Stimulated activated memory B cell treated with anti-CD40 and anti-IgM and Interleukin-4, amounts not matched to agents 10 μg/mL and 1 μg/mL and 100 μg/mL, for 72 hours (primary cell): ENCODE results near the gene GARIN1A.
"Not testable (repeated sequence)": the region's sequence is repeated elsewhere in the genome, so short reads cannot be mapped to it uniquely, and the experiment has no call there.

Experiments
- ATAC-seq: fragments of 150-1000 bp; cut with Tn5 transposase; 2 replicates; pipeline ENCODE4 v1.10.0; 2021
- H3K27ac Mint-ChIP-seq: one replicate; pipeline ENCODE4 v1.8.0; 2022; ENCODE audit warnings: mild to moderate bottlenecking, mixed read lengths
- H3K27me3 Mint-ChIP-seq: one replicate; pipeline ENCODE4 v1.8.0; 2022; ENCODE audit warnings: mixed read lengths
- H3K36me3 Mint-ChIP-seq: one replicate; pipeline ENCODE4 v1.8.0; 2022; ENCODE audit warnings: mixed read lengths
- H3K4me1 Mint-ChIP-seq: one replicate; pipeline ENCODE4 v1.8.0; 2022; ENCODE audit warnings: mixed read lengths
- H3K4me3 Mint-ChIP-seq: one replicate; pipeline ENCODE4 v1.8.0; 2022; ENCODE audit warnings: mild to moderate bottlenecking, moderate library complexity, mixed read lengths
- H3K9me3 Mint-ChIP-seq: one replicate; pipeline ENCODE4 v1.8.0; 2022; ENCODE audit warnings: mixed read lengths

Gene GARIN1A

DNA sequence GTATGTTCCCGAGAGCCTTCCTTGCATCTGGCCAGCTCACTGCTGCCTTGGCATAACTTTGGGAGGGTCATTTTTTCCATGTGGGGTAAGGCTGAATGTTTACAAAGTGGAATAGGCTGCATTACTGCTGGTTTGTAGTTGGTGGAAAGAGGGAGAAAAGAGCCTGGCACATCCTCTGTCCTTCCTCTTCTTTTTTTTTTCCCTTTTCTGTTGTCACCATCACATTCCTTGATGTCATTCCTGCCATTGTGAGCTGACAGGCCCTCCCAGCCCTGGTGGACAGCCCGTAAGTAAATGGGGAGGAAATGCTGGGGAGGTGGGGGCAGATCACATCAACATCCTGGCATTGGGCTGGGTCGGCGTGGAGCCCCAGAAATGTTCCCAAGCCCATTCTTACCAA lies at the start of gene GARIN1A:
Gene GARIN1A, plus strand, starts transcription at position 301 of the 400 bp plus-strand sequence. CDS start 106 bp downstream, outside the sequence.
- Mint-ChIP-seq H3K4me1 (peaks cover 10% of the 10 kb centered on the region), H3K9me3 (no peaks in the 10 kb centered on the region), H3K27me3 (peaks cover 38% of the 10 kb centered on the region), H3K27ac (no peak within 1 kb of the TSS), H3K4me3 (no peak within 1 kb of the TSS), H3K36me3 (no peaks in the 10 kb centered on the region)
- no peak for ATAC-seq

DNA sequence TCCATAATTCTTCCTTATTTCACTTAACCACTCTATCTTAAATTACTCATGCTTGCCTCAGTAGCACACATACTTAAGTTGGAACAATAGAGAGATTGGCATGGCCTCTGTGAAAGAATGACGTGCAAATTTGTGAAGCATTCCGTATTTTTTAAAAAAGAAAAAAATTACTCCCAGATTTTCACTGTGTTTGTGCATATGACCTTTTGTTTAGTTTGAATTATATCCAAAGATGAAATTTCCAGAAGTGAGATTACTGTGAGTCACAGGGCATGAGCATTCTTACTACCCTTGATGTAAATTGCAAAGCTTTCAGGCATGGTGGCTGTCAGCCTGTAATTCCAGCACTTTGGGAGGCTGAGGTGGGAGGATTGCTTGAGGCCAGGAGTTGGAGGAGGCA lies 45.0 kb upstream of the GARIN1A start:
- not testable (repeated sequence) for H3K4me3 Mint-ChIP-seq, H3K27me3 Mint-ChIP-seq, H3K27ac Mint-ChIP-seq, H3K9me3 Mint-ChIP-seq, ATAC-seq, H3K4me1 Mint-ChIP-seq
- peaks cover 34% of the 10 kb centered on the region for H3K36me3 Mint-ChIP-seq

- not testable (repeated sequence) for H3K4me3 Mint-ChIP-seq, ATAC-seq, H3K27me3 Mint-ChIP-seq, H3K4me1 Mint-ChIP-seq, H3K9me3 Mint-ChIP-seq, H3K27ac Mint-ChIP-seq
- peaks cover 38% of the 10 kb centered on the region for H3K36me3 Mint-ChIP-seq
These were observed 38.2 kb upstream of the GARIN1A start for GRCh38 chr7:128633915-128634314.

DNA sequence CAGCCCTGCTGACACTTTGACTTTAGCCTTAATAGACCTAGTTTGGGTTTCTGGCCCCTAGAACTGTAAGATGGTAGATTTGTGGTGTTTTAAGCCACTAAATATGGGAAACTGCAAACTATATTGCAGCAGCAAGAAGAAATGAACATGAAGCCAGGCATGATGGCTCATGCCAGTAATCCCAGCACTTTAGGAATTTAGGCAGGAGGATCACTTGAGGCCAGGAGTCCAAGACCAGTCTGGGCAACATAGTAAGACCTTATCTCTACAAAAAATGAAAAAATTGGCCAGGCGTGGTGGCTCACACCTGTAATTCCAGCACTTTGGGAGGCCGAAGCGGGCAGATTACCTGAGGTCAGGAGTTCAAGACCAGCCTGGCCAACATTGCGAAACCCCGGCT lies 26.9 kb upstream of the GARIN1A start:
- peaks cover 20% of the 10 kb centered on the region for H3K36me3 Mint-ChIP-seq
- not testable (repeated sequence) for H3K27me3 Mint-ChIP-seq, H3K27ac Mint-ChIP-seq, H3K9me3 Mint-ChIP-seq, ATAC-seq, H3K4me1 Mint-ChIP-seq, H3K4me3 Mint-ChIP-seq

DNA sequence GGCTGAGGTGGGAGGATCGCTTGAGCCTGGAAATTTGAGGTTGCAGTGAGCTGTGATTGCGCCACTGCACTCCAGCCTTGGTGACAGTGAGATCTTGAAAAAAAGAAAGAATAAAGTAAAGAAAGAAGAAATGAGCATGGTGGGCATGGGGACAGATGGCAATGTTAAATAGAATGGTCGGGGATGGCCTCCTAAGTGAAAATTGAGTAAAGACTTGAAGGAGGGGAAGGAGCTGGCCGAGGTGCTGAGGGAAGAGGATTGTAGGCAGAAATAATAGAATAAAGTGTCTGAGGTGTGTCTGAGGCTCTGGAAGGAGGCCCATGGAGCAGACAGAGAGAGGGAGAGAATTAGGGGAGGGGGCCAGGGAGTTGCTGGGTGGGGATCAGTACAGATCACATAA lies 26.2 kb upstream of the GARIN1A start:
- H3K4me3 Mint-ChIP-seq, H3K27me3 Mint-ChIP-seq, H3K4me1 Mint-ChIP-seq, H3K9me3 Mint-ChIP-seq, ATAC-seq: not testable (repeated sequence)
- H3K27ac Mint-ChIP-seq = peak overlapping the region; percentile 58
- peaks cover 19% of the 10 kb centered on the region for H3K36me3 Mint-ChIP-seq

GRCh38 chr7:128646877-128647276 lies 25.2 kb upstream of the GARIN1A start:
- not testable (repeated sequence) for H3K4me1 Mint-ChIP-seq, ATAC-seq, H3K27me3 Mint-ChIP-seq, H3K4me3 Mint-ChIP-seq, H3K27ac Mint-ChIP-seq, H3K9me3 Mint-ChIP-seq
- H3K36me3 Mint-ChIP-seq = peaks cover 18% of the 10 kb centered on the region

- H3K36me3 Mint-ChIP-seq = peaks cover 25% of the 10 kb centered on the region
- not testable (repeated sequence) for H3K4me3 Mint-ChIP-seq, H3K9me3 Mint-ChIP-seq, H3K27me3 Mint-ChIP-seq, H3K27ac Mint-ChIP-seq, H3K4me1 Mint-ChIP-seq, ATAC-seq
These were observed 21.0 kb upstream of the GARIN1A start for GRCh38 chr7:128651096-128651495.

DNA sequence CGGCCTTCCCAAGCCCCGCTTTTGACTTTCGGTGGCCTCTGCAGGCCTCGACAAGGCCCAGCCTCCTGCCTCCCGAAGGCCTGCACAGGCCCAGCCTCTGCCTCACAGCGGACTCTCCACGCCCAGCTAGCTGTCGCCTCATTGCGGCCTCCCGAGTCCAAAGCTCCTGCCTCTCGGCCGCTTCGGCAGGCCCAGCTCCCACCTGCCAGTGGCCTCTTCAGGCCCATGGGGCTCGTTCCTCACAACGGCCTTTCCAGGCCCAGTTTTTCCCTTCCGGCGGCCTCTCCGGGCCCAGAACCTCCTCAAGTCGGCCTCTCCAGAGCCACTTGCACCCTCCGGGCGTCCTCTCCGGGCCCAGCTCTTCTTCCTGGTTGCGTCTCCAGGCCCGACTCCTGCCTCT lies 19.5 kb upstream of the GARIN1A start:
- H3K27me3 Mint-ChIP-seq, H3K4me1 Mint-ChIP-seq, ATAC-seq, H3K4me3 Mint-ChIP-seq, H3K9me3 Mint-ChIP-seq: not testable (repeated sequence)
- Mint-ChIP-seq H3K36me3 (peaks cover 21% of the 10 kb centered on the region), H3K27ac (peak overlapping the region; percentile 37)

DNA sequence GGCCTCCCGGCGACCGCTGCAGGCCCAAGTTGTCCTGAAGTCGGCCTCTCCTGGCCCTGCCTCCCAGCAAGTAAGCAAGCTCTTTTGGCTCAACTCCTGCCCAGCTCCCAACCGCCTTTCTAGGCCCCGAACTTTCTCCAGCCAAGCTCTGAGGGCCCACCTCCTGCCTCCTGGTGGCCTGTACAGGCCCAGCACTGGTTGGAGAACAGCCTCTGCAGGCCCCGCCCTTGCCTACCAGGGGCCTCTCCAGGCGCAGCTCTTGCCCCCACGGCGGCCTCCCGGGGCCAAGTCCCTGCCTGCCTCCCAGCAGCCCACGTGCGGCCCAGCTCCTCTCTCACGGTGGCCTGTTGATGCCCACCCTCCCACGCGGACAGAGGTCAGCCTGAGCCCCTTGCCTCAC lies 18.9 kb upstream of the GARIN1A start:
- H3K27ac Mint-ChIP-seq = peak overlapping the region; percentile 37
- not testable (repeated sequence) for H3K4me1 Mint-ChIP-seq, ATAC-seq, H3K27me3 Mint-ChIP-seq, H3K4me3 Mint-ChIP-seq, H3K9me3 Mint-ChIP-seq
- peaks cover 21% of the 10 kb centered on the region for H3K36me3 Mint-ChIP-seq

DNA sequence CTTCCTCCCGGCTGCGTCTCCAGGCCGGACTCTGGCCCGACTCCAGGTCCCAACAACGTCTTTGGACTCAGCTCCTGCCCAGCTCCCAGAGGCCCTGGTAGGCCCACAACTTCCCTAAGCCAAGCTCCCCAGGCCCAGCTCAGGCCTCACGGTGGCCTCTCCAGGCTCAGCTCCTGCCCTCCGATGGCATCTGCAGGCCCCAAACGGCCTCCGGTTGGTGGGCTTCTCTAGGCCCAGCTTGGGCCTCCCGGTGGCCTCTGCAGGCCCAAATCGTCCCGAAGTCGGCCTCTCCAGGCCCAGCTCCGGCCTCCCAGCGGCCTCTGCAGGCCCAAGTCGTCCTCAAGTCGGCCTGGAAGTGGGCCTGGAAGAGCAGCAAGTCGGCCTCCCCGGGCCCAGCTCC lies 18.0 kb upstream of the GARIN1A start:
- not testable (repeated sequence) for ATAC-seq, H3K4me1 Mint-ChIP-seq, H3K27ac Mint-ChIP-seq, H3K4me3 Mint-ChIP-seq, H3K9me3 Mint-ChIP-seq, H3K27me3 Mint-ChIP-seq
- H3K36me3 Mint-ChIP-seq = peaks cover 21% of the 10 kb centered on the region

DNA sequence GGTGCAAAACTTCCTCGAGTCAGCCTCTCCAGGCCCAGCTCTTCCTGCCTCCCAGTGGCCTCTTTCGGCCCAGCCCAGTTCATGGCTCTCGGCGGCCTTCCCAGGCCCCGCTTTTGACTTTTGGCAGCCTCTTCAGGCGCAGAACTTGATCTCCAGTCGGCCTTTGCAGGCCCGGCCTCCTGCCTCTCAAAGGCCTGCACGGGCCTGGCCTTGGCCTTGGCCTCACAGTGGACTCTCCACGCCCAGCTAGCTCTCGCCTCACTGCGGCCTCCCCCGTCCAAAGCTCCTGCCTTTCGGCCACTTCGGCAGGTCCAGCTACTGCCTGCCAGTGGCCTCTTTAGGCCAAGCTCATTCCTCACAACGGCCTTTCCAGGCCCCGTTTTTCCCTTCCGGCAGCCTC lies 17.6 kb upstream of the GARIN1A start:
- not testable (repeated sequence) for H3K27me3 Mint-ChIP-seq, H3K4me3 Mint-ChIP-seq, H3K9me3 Mint-ChIP-seq, H3K4me1 Mint-ChIP-seq, H3K27ac Mint-ChIP-seq, ATAC-seq
- peaks cover 21% of the 10 kb centered on the region for H3K36me3 Mint-ChIP-seq

DNA sequence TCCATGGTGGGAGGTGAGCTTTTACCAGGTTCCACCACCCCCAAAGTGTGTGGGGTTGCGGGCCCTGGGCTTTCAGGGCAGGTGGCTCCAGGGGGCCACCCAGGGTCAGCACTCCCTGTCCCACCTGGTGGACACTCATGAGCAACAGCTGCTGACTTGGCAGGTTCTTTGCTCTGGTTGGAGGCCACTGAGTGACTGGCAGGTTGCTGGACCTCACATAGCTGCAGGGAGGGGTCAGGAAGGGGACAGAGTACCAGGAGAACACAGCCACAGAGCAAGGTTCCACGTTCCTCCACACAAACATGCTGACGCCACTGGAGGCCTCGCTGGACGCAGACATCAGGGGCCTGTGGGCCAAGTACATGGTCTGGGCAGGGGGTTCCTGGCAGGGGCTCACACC lies 13.7 kb upstream of the GARIN1A start:
- not testable (repeated sequence) for ATAC-seq, H3K4me1 Mint-ChIP-seq, H3K27me3 Mint-ChIP-seq, H3K9me3 Mint-ChIP-seq, H3K27ac Mint-ChIP-seq, H3K4me3 Mint-ChIP-seq
- H3K36me3 Mint-ChIP-seq = peaks cover 23% of the 10 kb centered on the region

- Mint-ChIP-seq H3K27ac (no peak overlapping the region), H3K4me3 (no peak overlapping the region), H3K4me1 (no peaks in the 10 kb centered on the region), H3K27me3 (no peaks in the 10 kb centered on the region), H3K9me3 (peaks cover 10% of the 10 kb centered on the region), H3K36me3 (peaks cover 16% of the 10 kb centered on the region)
- ATAC-seq = no peak
These were observed 11.5 kb upstream of the GARIN1A start for GRCh38 chr7:128660596-128660995.

- no peaks in the 10 kb centered on the region for H3K4me1 Mint-ChIP-seq
- H3K36me3 Mint-ChIP-seq = peaks cover 16% of the 10 kb centered on the region
- peaks cover 10% of the 10 kb centered on the region for H3K9me3 Mint-ChIP-seq
- no peak overlapping the region for H3K27ac Mint-ChIP-seq
- H3K4me3 Mint-ChIP-seq = no peak overlapping the region
- ATAC-seq = no peak
- H3K27me3 Mint-ChIP-seq = no peaks in the 10 kb centered on the region
These were observed 10.6 kb upstream of the GARIN1A start for GRCh38 chr7:128661446-128661845.

- peaks cover 16% of the 10 kb centered on the region for H3K36me3 Mint-ChIP-seq
- peaks cover 10% of the 10 kb centered on the region for H3K9me3 Mint-ChIP-seq
- H3K4me1 Mint-ChIP-seq = no peaks in the 10 kb centered on the region
- no peak for ATAC-seq
- no peaks in the 10 kb centered on the region for H3K27me3 Mint-ChIP-seq
- no peak overlapping the region for H3K4me3 Mint-ChIP-seq
- H3K27ac Mint-ChIP-seq = no peak overlapping the region
These were observed 10.0 kb upstream of the GARIN1A start for GRCh38 chr7:128662091-128662490.

- H3K27ac Mint-ChIP-seq, H3K4me3 Mint-ChIP-seq, H3K4me1 Mint-ChIP-seq, H3K27me3 Mint-ChIP-seq, ATAC-seq, H3K9me3 Mint-ChIP-seq: not testable (repeated sequence)
- H3K36me3 Mint-ChIP-seq = peaks cover 16% of the 10 kb centered on the region
These were observed 8.9 kb upstream of the GARIN1A start for GRCh38 chr7:128663223-128663622.

- H3K4me3 Mint-ChIP-seq = no peak overlapping the region
- no peaks in the 10 kb centered on the region for H3K27me3 Mint-ChIP-seq
- ATAC-seq = no peak
- peaks cover 16% of the 10 kb centered on the region for H3K36me3 Mint-ChIP-seq
- H3K27ac Mint-ChIP-seq = no peak overlapping the region
- H3K9me3 Mint-ChIP-seq = peaks cover 10% of the 10 kb centered on the region
- H3K4me1 Mint-ChIP-seq = no peaks in the 10 kb centered on the region
These were observed 7.0 kb upstream of the GARIN1A start for GRCh38 chr7:128665057-128665456.
